ENCODE data around the gene DLG2.
"Not testable (repeated sequence)": the region's sequence is repeated elsewhere in the genome, so short reads cannot be mapped to it uniquely, and the experiment has no call there.

The DLG2 gene

DNA sequence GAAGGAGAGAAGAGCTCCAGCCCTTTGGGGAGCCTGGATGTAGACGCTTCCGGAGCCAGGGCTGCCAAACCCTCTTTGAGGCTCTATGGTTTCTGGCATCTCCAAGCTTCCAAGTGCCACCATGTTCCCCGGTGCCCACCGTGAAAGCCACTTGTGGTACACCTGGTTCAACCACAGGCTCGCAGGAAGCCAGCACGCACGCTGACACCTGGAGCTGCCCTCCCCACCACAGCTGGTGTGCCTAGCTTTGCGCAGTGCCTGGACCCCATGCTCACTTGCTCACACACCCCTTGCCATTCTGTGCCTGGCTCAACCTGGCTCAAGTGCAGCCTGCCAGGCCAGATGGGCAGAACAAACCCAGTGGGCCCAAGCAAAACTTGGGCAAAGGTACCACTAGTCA lies 831.4 kb downstream of the DLG2 start:
- DNase-seq (ENCODE audit: low read depth in 2 of 2) = no peak
- TF ChIP-seq, protein P1, sequence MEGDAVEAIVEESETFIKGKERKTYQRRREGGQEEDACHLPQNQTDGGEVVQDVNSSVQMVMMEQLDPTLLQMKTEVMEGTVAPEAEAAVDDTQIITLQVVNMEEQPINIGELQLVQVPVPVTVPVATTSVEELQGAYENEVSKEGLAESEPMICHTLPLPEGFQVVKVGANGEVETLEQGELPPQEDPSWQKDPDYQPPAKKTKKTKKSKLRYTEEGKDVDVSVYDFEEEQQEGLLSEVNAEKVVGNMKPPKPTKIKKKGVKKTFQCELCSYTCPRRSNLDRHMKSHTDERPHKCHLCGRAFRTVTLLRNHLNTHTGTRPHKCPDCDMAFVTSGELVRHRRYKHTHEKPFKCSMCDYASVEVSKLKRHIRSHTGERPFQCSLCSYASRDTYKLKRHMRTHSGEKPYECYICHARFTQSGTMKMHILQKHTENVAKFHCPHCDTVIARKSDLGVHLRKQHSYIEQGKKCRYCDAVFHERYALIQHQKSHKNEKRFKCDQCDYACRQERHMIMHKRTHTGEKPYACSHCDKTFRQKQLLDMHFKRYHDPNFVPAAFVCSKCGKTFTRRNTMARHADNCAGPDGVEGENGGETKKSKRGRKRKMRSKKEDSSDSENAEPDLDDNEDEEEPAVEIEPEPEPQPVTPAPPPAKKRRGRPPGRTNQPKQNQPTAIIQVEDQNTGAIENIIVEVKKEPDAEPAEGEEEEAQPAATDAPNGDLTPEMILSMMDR (IDR thresholded peaks at IDR 0.05; ENCODE audit: low read depth, low read length) = no peak
- no peak overlapping the region for H3K4me3 ChIP-seq (replicated peaks in 1 of 2; ENCODE audit: low read depth in 2 of 2, low read length in 2 of 2)

DNA sequence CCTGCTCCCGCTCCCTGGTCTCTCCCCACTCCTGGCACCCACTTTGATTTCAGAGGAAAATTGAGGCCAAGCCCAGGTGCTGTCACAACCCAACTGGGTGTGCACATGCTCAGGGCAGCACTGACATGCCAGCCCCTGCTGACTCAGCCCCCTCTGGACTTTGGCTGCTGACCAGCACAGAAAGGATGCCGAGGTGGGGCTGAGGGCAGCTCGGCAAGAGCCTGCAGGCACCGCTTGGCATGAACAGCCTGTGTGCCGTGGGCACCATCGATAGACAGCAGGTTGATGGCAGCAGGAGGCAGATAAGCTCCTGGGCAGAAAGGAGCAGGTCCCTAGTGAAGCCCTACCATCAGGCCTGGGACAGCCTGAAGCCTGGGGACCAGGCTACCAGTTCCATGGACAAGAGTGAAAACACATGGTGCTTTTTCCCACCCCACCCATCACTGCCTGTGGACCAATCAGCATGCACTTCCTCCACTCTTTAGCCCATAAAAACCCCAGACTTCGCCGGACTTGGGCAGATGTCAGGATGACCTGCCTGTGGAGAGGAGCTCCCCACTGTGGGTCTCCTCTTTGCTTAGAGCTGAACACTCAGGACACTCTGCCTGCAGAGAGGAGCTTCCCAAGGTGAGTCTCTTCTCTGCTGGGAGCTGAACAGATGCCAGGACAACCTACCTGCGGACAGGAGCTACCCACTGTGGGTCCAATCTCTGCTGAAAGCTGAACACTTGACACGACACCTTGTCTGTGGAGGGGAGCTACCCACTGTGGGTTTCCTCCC lies 832.3 kb downstream of the DLG2 start:
- H3K4me3 ChIP-seq (replicated peaks in 1 of 2; ENCODE audit: low read depth in 2 of 2, low read length in 2 of 2) = no peak overlapping the region
- no peak for DNase-seq (ENCODE audit: low read depth in 2 of 2)
- TF ChIP-seq, protein P1 (IDR thresholded peaks at IDR 0.05; ENCODE audit: low read depth, low read length) = no peak

DNA sequence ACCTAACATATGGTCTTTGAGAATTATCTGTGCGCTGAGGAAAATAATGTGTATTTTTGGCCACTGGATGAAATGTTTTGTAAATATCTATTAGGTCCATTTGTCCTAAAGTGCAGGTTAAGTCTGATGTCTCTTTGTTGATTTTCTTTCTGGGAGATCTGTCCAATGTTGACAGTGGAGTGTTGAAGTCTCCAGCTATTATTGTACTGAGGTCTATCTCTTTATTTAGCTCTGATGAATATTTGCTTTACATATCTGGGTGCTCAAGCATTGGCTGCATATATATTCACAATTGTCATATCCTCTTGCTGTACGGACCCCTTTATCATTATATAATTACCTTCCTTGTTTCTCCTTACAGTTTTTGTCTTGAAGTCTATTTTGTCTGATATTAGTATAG lies 833.8 kb downstream of the DLG2 start:
- no peak for DNase-seq (ENCODE audit: low read depth in 2 of 2)
- TF ChIP-seq, protein P1 (IDR thresholded peaks at IDR 0.05; ENCODE audit: low read depth, low read length) = no peak
- no peak overlapping the region for H3K4me3 ChIP-seq (replicated peaks in 1 of 2; ENCODE audit: low read depth in 2 of 2, low read length in 2 of 2)

DNA sequence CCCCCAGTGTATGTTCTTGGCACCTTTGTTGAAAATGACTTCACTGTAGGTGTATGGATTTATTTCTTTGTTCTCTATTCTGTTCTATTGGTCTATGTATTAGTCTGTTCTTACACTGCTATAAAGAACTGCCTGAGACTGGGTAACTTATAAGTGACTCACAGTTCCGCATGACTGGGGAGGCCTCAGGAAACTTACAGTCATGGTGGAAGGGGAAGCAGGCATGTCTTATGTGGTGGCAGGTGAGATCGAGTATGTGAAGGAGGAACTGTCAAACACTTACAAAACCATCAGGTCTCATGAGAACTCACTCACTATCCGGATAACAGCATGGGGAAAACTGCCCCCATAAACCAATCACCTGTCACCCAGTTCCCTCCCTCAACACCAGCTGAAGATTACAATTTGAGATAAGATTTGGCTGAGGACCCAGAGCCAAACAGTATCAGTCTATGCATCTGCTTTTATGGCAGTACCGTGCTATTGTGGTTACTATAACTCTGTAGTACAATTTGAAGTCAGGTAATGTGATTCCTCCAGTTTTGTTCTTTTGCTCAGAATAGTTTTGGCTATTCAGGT lies 836.2 kb downstream of the DLG2 start:
- TF ChIP-seq, protein P1 (IDR thresholded peaks at IDR 0.05; ENCODE audit: low read depth, low read length) = no peak
- no peak for DNase-seq (ENCODE audit: low read depth in 2 of 2)
- H3K4me3 ChIP-seq (replicated peaks in 1 of 2; ENCODE audit: low read depth in 2 of 2, low read length in 2 of 2) = no peak overlapping the region

DNA sequence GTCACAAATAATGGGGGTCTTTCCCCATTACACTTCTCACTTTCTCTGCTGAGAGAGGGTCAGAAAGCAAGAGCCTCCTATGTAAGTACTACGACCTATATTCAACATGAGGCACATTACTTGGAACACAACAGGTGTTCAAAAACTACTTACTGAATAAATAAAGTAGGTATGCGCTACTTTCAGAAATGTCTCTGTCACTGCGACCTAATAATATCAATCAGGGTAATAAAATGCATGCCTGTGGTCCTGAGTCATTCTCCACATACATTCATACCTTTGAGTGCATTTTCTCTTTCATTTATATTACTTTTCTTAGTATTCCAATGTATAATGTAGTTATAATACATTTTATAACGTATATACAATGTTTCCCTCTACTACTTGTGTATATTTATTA lies 838.9 kb downstream of the DLG2 start:
- no peak overlapping the region for H3K4me3 ChIP-seq (replicated peaks in 1 of 2; ENCODE audit: low read depth in 2 of 2, low read length in 2 of 2)
- TF ChIP-seq, protein P1 (IDR thresholded peaks at IDR 0.05; ENCODE audit: low read depth, low read length) = no peak
- no peak for DNase-seq (ENCODE audit: low read depth in 2 of 2)

DNA sequence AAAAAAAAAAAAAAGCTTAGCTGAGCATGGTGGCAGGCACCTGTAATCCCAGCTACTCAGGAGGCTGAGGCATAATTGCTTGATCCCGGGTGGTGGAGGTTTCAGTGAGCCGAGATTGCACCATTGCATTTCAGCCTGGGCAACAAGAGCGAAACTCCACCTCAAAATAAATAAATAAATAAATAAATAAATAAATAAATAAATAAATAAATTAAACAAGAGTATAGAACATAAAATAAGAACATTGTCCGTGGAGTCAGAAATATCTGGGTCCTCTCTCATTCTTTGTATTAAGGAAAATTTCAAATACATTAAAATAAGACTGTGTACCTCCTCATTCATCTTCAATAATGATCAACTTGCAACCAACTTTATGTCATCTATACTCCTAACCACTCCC lies 843.0 kb downstream of the DLG2 start:
- not testable (repeated sequence) for DNase-seq (ENCODE audit: low read depth in 2 of 2); H3K4me3 ChIP-seq (replicated peaks in 1 of 2; ENCODE audit: low read depth in 2 of 2, low read length in 2 of 2)

DNA sequence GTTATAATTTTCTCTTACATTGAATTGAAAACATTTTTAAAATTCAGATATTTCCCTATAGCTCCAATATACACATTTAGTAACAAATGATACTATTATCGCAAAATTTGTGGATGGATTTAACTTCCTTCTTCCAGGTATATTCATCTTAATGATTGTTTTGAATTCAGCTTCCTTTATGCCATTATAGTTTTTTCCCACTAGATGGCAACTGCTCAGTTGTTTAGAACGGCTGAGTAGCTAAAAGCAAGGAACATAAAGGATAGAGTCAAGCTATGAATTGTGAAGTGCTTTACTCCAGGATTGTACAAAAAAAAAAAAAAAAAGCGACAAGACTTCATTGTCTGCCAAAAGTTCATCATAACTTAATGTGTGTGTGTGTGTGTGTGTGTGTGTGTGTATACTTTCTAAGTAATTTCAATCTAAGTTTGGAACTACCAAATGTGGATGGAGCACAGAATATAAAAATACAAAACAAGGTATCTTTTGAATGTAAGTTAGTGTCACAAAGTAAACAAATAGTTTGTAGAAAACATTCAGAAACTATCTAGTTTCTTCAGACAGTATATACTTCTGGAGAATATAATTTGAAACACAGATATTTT lies 846.4 kb downstream of the DLG2 start:
- peak; percentile 5 to 51 for DNase-seq (ENCODE audit: low read depth in 2 of 2)
- no peak overlapping the region for H3K4me3 ChIP-seq (replicated peaks in 1 of 2; ENCODE audit: low read depth in 2 of 2, low read length in 2 of 2)
- TF ChIP-seq, protein P1 (IDR thresholded peaks at IDR 0.05; ENCODE audit: low read depth, low read length) = peak; percentile 58
